ENCODE measurements around the gene NSUN4.
"Not testable (repeated sequence)": the region's sequence is repeated elsewhere in the genome, so short reads cannot be mapped to it uniquely, and the experiment has no call there.

Gene NSUN4

GRCh38 chr1:46367701-46368100, 27.1 kb downstream of the NSUN4 start:
- not testable (repeated sequence) for DNase-seq (ENCODE audit: low read depth)

- no peak for DNase-seq (ENCODE audit: low read depth)
Measured at GRCh38 chr1:46368791-46369190, 28.2 kb downstream of the NSUN4 start.

GRCh38 chr1:46369542-46370213, 29.1 kb downstream of the NSUN4 start:
- no peak for DNase-seq (ENCODE audit: low read depth)

- DNase-seq (ENCODE audit: low read depth) = no peak
Measured at GRCh38 chr1:46370214-46370633, 29.6 kb downstream of the NSUN4 start.

- no peak for DNase-seq (ENCODE audit: low read depth)
Measured at GRCh38 chr1:46372431-46372830, 31.8 kb downstream of the NSUN4 start.

GRCh38 chr1:46379996-46380395, 39.4 kb downstream of the NSUN4 start:
- DNase-seq (ENCODE audit: low read depth) = no peak

- no peak for DNase-seq (ENCODE audit: low read depth)
Measured at GRCh38 chr1:46380508-46380907, 39.9 kb downstream of the NSUN4 start.

GRCh38 chr1:46393510-46393909, 52.9 kb downstream of the NSUN4 start:
- no peak for DNase-seq (ENCODE audit: low read depth)

GRCh38 chr1:46394108-46394871, 53.7 kb downstream of the NSUN4 start, which contains the start of gene FAAH:
FAAH (plus strand) TSS chr1:46394317; CDS start chr1:46394349, 32 bp downstream.
- DNase-seq (ENCODE audit: low read depth) = peak; percentile 7

- no peak for DNase-seq (ENCODE audit: low read depth)
Measured at GRCh38 chr1:46394872-46395465, 54.4 kb downstream of the NSUN4 start.

- DNase-seq (ENCODE audit: low read depth) = no peak
Measured at GRCh38 chr1:46396441-46397398, 56.1 kb downstream of the NSUN4 start.

- DNase-seq (ENCODE audit: low read depth) = no peak
Measured at GRCh38 chr1:46399307-46399706, 58.7 kb downstream of the NSUN4 start.

- no peak for DNase-seq (ENCODE audit: low read depth)
Measured at GRCh38 chr1:46400421-46400820, 59.8 kb downstream of the NSUN4 start.

- DNase-seq (ENCODE audit: low read depth) = no peak
Measured at GRCh38 chr1:46401154-46401913, 60.7 kb downstream of the NSUN4 start.

GRCh38 chr1:46401964-46402626, 61.5 kb downstream of the NSUN4 start:
- DNase-seq (ENCODE audit: low read depth) = no peak

- no peak for DNase-seq (ENCODE audit: low read depth)
Measured at GRCh38 chr1:46403916-46404315, 63.3 kb downstream of the NSUN4 start.

GRCh38 chr1:46404482-46405196, 64.0 kb downstream of the NSUN4 start:
- DNase-seq (ENCODE audit: low read depth) = no peak

- no peak for DNase-seq (ENCODE audit: low read depth)
Measured at GRCh38 chr1:46405197-46405555, 64.6 kb downstream of the NSUN4 start.

GRCh38 chr1:46405724-46406123, 65.1 kb downstream of the NSUN4 start:
- no peak for DNase-seq (ENCODE audit: low read depth)
